Endodermal cell (in vitro differentiated cells): Measurements from ENCODE around the gene GKN2. TPM values are rescaled to one million over a fixed set of nuclear protein-coding genes. Genes with fewer than 3 reads are reported as not detected.

Experiments
- DNase-seq: peaks from one replicate; pipeline ENCODE4 v3.0.0-alpha.2; 2017
- H3K27ac ChIP-seq: 2 replicates; pipeline ENCODE4 v1.5.1; 2013; ENCODE audit warnings: mild to moderate bottlenecking, low read depth, low read length, moderate library complexity
- H3K27me3 ChIP-seq: 2 replicates; pipeline ENCODE4 v1.6.1; 2013; ENCODE audit warnings: mild to moderate bottlenecking, low read length, moderate library complexity; ENCODE audit not compliant: insufficient read depth, control insufficient read depth, poor library complexity, severe bottlenecking
- H3K36me3 ChIP-seq: 2 replicates; pipeline ENCODE4 v1.7.0; 2013; ENCODE audit warnings: mild to moderate bottlenecking, low read length, moderate library complexity; ENCODE audit not compliant: control insufficient read depth, insufficient read depth
- H3K4me1 ChIP-seq: one replicate; pipeline ENCODE4 v1.7.0; 2013; ENCODE audit warnings: low read length; ENCODE audit not compliant: control insufficient read depth, insufficient read depth
- H3K4me3 ChIP-seq: 2 replicates; pipeline ENCODE4 v1.5.1; 2013; ENCODE audit warnings: mild to moderate bottlenecking, low read length, moderate library complexity
- H3K9ac ChIP-seq: 2 replicates; pipeline ENCODE4 v1.6.1; 2013; ENCODE audit warnings: mild to moderate bottlenecking, low read length, moderate library complexity; ENCODE audit not compliant: poor library complexity, severe bottlenecking; ENCODE audit errors: extremely low read depth
- H3K9me3 ChIP-seq: 2 replicates; pipeline ENCODE4 v1.6.1; 2013; ENCODE audit warnings: mild to moderate bottlenecking, low read length, moderate library complexity; ENCODE audit not compliant: control insufficient read depth
- H3K27ac Mint-ChIP-seq: 2 replicates; pipeline ENCODE4 v1.8.0; 2020; ENCODE audit warnings: mixed read lengths
- H3K27me3 Mint-ChIP-seq: 2 replicates; pipeline ENCODE4 v1.8.0; 2021; ENCODE audit warnings: mild to moderate bottlenecking, mixed read lengths; ENCODE audit not compliant: insufficient read depth
- H3K36me3 Mint-ChIP-seq: 2 replicates; pipeline ENCODE4 v1.8.0; 2020; ENCODE audit warnings: low read depth, mixed read lengths
- H3K4me1 Mint-ChIP-seq: 2 replicates; pipeline ENCODE4 v1.8.0; 2020; ENCODE audit warnings: mixed read lengths
- H3K4me3 Mint-ChIP-seq: 2 replicates; pipeline ENCODE4 v1.8.0; 2020; ENCODE audit warnings: mild to moderate bottlenecking, moderate library complexity, mixed read lengths
- H3K9me3 Mint-ChIP-seq: 2 replicates; pipeline ENCODE4 v1.8.0; 2020; ENCODE audit warnings: mild to moderate bottlenecking, mixed read lengths
- CTCF ChIP-seq: fragments of 200-600 bp; sonication (generic); conservative IDR thresholded peaks from 2 replicates; pipeline ENCODE4 v1.5.0; 2021; ENCODE audit warnings: antibody characterized with exemption, mild to moderate bottlenecking
- WGBS, 2 experiments: methylation state at CpG; one replicate each; pipeline versions ENCODE4 v1.1.5 to v1.1.7; 2013; ENCODE audit warnings: missing lambda C conversion rate in 2 of 2, mixed read lengths in 1 of 2; ENCODE audit not compliant: insufficient coverage in 1 of 2, insufficient read length in 1 of 2; 5-methylcytosine and 5-hydroxymethylcytosine counted together
- total RNA-seq, 2 donors: library from RNA; stranded (reverse); fragmentation: NEBNext Ultra II Directional in 1 of 2; extraction: Animal tissue kit (Norgen Biotek cat#: 25700) in 1 of 2; gene quantifications; 2 replicates in 1 of 2; 3 replicates in 1 of 2; pipeline ENCODE4 v1.2.1, GENCODE V29; 2021

Gene GKN2
- total RNA-seq, 2 donors from 2014 or later: not detected

GRCh38 chr2:68907920-68908253 lies 44.8 kb downstream of the GKN2 start:
- 94 to 95% methylated on average over 3 to 4 of the region's 4 CpGs for WGBS, 2 experiments
- Histone ChIP-seq H3K27ac (no peak overlapping the region), H3K9ac (no peak overlapping the region), H3K9me3 (no peaks in the 10 kb centered on the region), H3K4me1 (no peaks in the 10 kb centered on the region), H3K36me3 (no peaks in the 10 kb centered on the region), H3K4me3 (no peak overlapping the region), H3K27me3 (no peaks in the 10 kb centered on the region)
- no peak for DNase-seq
- no peak overlapping the region for H3K27ac Mint-ChIP-seq
- no peaks in the 10 kb centered on the region for H3K36me3 Mint-ChIP-seq
- peaks cover 2% of the 10 kb centered on the region for H3K27me3 Mint-ChIP-seq
- H3K4me1 Mint-ChIP-seq: peaks cover 5% of the 10 kb centered on the region
- no peak for TF ChIP-seq CTCF
- no peak overlapping the region for H3K4me3 Mint-ChIP-seq
- H3K9me3 Mint-ChIP-seq: peaks cover 9% of the 10 kb centered on the region

- H3K36me3 ChIP-seq: no peaks in the 10 kb centered on the region
- no peak overlapping the region for H3K27ac ChIP-seq
- no peak for DNase-seq
- no peak overlapping the region for H3K4me3 Mint-ChIP-seq
- no peak overlapping the region for H3K27ac Mint-ChIP-seq
- H3K4me3 ChIP-seq: no peak overlapping the region
- H3K27me3 ChIP-seq: no peaks in the 10 kb centered on the region
- no peak for TF ChIP-seq CTCF
- H3K36me3 Mint-ChIP-seq: no peaks in the 10 kb centered on the region
- H3K9me3 Mint-ChIP-seq: peaks cover 9% of the 10 kb centered on the region
- peaks cover 2% of the 10 kb centered on the region for H3K27me3 Mint-ChIP-seq
- H3K4me1 ChIP-seq: no peaks in the 10 kb centered on the region
- H3K4me1 Mint-ChIP-seq: peaks cover 5% of the 10 kb centered on the region
- WGBS, 2 experiments: 94 to 100% methylated on average over 1 to 5 of the region's 5 CpGs
- H3K9ac ChIP-seq: no peak overlapping the region
- peaks cover 4% of the 10 kb centered on the region for H3K9me3 ChIP-seq
These were observed 45.3 kb downstream of the GKN2 start for GRCh38 chr2:68907232-68907919.

GRCh38 chr2:68906716-68907115 lies 46.0 kb downstream of the GKN2 start:
- WGBS, 2 experiments: 92 to 100% methylated on average over 1 to 3 of the region's 3 CpGs
- no peak for TF ChIP-seq CTCF
- Mint-ChIP-seq H3K9me3 (peaks cover 13% of the 10 kb centered on the region), H3K27ac (no peak overlapping the region), H3K36me3 (no peaks in the 10 kb centered on the region), H3K27me3 (peaks cover 2% of the 10 kb centered on the region), H3K4me1 (peaks cover 5% of the 10 kb centered on the region), H3K4me3 (no peak overlapping the region)
- Histone ChIP-seq H3K4me3 (no peak overlapping the region), H3K9ac (no peak overlapping the region), H3K9me3 (peaks cover 11% of the 10 kb centered on the region), H3K36me3 (no peaks in the 10 kb centered on the region), H3K4me1 (no peaks in the 10 kb centered on the region), H3K27ac (no peak overlapping the region), H3K27me3 (no peaks in the 10 kb centered on the region)
- no peak for DNase-seq
